ENCODE data around the gene NDEL1. TPM values are rescaled to one million over a fixed set of nuclear protein-coding genes. Genes with fewer than 3 reads are reported as not detected.

Gene NDEL1
- total RNA-seq, 1 experiment from 2014 or later: 34.7 TPM

- TF ChIP-seq CREM (CRISPR knock-in tag; IDR thresholded peaks at IDR 0.05) (no peak), HMGA2 (CRISPR knock-in tag; IDR thresholded peaks at IDR 0.05) (no peak), ZNF317 (CRISPR knock-in tag; IDR thresholded peaks at IDR 0.05; ENCODE audit: borderline replicate concordance, low read depth) (no peak), ZNF138 (CRISPR knock-in tag; conservative IDR thresholded peaks at IDR 0.05) (no peak)
Measured at GRCh38 chr17:8475227-8475626, 39.5 kb downstream of the NDEL1 start (continued).

- CTCF ChIA-PET: no interaction called here
- TF ChIP-seq, protein P1, sequence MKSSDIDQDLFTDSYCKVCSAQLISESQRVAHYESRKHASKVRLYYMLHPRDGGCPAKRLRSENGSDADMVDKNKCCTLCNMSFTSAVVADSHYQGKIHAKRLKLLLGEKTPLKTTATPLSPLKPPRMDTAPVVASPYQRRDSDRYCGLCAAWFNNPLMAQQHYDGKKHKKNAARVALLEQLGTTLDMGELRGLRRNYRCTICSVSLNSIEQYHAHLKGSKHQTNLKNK (CRISPR knock-in tag; IDR thresholded peaks at IDR 0.05): no peak
- TF ChIP-seq NR2C2 (CRISPR knock-in tag; IDR thresholded peaks at IDR 0.05): no peak
- TF ChIP-seq, protein P2, sequence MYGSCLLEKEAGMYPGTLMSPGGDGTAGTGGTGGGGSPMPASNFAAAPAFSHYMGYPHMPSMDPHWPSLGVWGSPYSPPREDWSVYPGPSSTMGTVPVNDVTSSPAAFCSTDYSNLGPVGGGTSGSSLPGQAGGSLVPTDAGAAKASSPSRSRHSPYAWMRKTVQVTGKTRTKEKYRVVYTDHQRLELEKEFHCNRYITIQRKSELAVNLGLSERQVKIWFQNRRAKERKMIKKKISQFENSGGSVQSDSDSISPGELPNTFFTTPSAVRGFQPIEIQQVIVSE (CRISPR knock-in tag; IDR thresholded peaks at IDR 0.05; ENCODE audit: borderline replicate concordance): no peak
- TF ChIP-seq RORB (CRISPR knock-in tag; IDR thresholded peaks at IDR 0.05): no peak
- TF ChIP-seq NR3C1 (CRISPR knock-in tag; conservative IDR thresholded peaks at IDR 0.05; ENCODE audit: low read depth): no peak
- TF ChIP-seq GRHL2 (CRISPR knock-in tag; IDR thresholded peaks at IDR 0.05; ENCODE audit: insufficient replicate concordance, severe bottlenecking): no peak
- no peak for TF ChIP-seq CTCF (IDR thresholded peaks at IDR 0.05)
- TF ChIP-seq ZNF317 (CRISPR knock-in tag; IDR thresholded peaks at IDR 0.05; ENCODE audit: borderline replicate concordance, low read depth): no peak
- TF ChIP-seq, protein P3, sequence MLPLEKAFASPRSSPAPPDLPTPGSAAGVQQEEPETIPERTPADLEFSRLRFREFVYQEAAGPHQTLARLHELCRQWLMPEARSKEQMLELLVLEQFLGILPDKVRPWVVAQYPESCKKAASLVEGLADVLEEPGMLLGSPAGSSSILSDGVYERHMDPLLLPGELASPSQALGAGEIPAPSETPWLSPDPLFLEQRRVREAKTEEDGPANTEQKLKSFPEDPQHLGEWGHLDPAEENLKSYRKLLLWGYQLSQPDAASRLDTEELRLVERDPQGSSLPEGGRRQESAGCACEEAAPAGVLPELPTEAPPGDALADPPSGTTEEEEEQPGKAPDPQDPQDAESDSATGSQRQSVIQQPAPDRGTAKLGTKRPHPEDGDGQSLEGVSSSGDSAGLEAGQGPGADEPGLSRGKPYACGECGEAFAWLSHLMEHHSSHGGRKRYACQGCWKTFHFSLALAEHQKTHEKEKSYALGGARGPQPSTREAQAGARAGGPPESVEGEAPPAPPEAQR (CRISPR knock-in tag; IDR thresholded peaks at IDR 0.05): no peak
- no peak for TF ChIP-seq OVOL2 (CRISPR knock-in tag; IDR thresholded peaks at IDR 0.05; ENCODE audit: borderline replicate concordance)
- TF ChIP-seq TEAD1 (CRISPR knock-in tag; IDR thresholded peaks at IDR 0.05): no peak
- no peak for TF ChIP-seq RELA (CRISPR knock-in tag; IDR thresholded peaks at IDR 0.05; ENCODE audit: borderline replicate concordance)
- no peak for TF ChIP-seq E2F5 (CRISPR knock-in tag; IDR thresholded peaks at IDR 0.05)
- no peak for TF ChIP-seq TCF7 (CRISPR knock-in tag; IDR thresholded peaks at IDR 0.05; ENCODE audit: low read depth)
- TF ChIP-seq EMX1 (CRISPR knock-in tag; IDR thresholded peaks at IDR 0.05): no peak
- peaks cover 76% of the 10 kb centered on the region for H3K36me3 Mint-ChIP-seq
- H3K9me3 Mint-ChIP-seq: no peaks in the 10 kb centered on the region
- no peak overlapping the region for H3K4me3 Mint-ChIP-seq
- H3K4me1 Mint-ChIP-seq: no peaks in the 10 kb centered on the region
- DNase-seq (ENCODE audit: low spot score): no peak
- no peak for ATAC-seq
- H3K27ac Mint-ChIP-seq: no peak overlapping the region; the same call in 1 of the 2 replicates
- H3K27me3 Mint-ChIP-seq (ENCODE audit: low read depth): no peaks in the 10 kb centered on the region
- POLR2A ChIA-PET: interaction anchor here (0.7 kb wide), 1 partner anchor 19 kb away, joined by 3 read pairs; no protein-coding TSS in a partner anchor
Measured at GRCh38 chr17:8475781-8476180, 40.1 kb downstream of the NDEL1 start.

DNA sequence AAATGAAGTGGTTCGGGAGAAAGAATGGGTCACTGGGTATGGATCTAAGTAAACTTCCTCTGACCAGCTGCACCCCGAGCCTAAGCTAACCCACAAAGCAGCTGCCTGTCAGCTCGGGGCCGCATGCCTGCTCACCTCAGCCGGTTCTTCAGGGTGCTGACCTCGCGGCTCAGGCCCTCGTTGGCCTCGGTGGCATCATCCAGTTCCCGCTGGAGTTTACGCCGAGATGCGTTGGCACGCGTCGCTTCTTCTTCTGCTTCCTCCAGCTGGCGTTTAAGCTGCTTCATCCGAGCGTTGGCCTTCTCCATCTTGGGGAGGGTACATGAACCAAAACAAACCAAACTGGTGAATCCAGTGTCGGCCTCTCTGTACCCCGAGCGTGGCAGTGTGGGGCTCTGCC, 41.1 kb downstream of the NDEL1 start:
- Mint-ChIP-seq H3K4me3 (no peak overlapping the region), H3K27me3 (ENCODE audit: low read depth) (no peaks in the 10 kb centered on the region), H3K4me1 (no peaks in the 10 kb centered on the region), H3K36me3 (peaks cover 83% of the 10 kb centered on the region), H3K9me3 (no peaks in the 10 kb centered on the region), H3K27ac (no peak overlapping the region)
- CTCF ChIA-PET: no interaction called here
- DNase-seq (ENCODE audit: low spot score): no peak
- POLR2A ChIA-PET: no interaction called here
- ATAC-seq: no peak
- TF ChIP-seq NFATC4 (CRISPR knock-in tag; IDR thresholded peaks at IDR 0.05) (no peak), E2F5 (CRISPR knock-in tag; IDR thresholded peaks at IDR 0.05) (no peak), IRF2 (CRISPR knock-in tag; IDR thresholded peaks at IDR 0.05; ENCODE audit: borderline replicate concordance, low read depth) (no peak), MLX (CRISPR knock-in tag; IDR thresholded peaks at IDR 0.05) (no peak), ATF6 (CRISPR knock-in tag; IDR thresholded peaks at IDR 0.05) (no peak), ETV6 (CRISPR knock-in tag; IDR thresholded peaks at IDR 0.05) (no peak)
- TF ChIP-seq, protein P4, sequence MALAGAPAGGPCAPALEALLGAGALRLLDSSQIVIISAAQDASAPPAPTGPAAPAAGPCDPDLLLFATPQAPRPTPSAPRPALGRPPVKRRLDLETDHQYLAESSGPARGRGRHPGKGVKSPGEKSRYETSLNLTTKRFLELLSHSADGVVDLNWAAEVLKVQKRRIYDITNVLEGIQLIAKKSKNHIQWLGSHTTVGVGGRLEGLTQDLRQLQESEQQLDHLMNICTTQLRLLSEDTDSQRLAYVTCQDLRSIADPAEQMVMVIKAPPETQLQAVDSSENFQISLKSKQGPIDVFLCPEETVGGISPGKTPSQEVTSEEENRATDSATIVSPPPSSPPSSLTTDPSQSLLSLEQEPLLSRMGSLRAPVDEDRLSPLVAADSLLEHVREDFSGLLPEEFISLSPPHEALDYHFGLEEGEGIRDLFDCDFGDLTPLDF (CRISPR knock-in tag; IDR thresholded peaks at IDR 0.05): no peak

Measured in WTC11 (cell line).